Neural cell (in vitro differentiated cells): ENCODE measurements around the gene KCNIP3. TPM values are rescaled to one million over a fixed set of nuclear protein-coding genes. Genes with fewer than 3 reads are reported as not detected.

Experiments used
- H2AFZ ChIP-seq: fragments of 200-600, 300-800 bp; sonication (generic), shearing (Covaris generic); 2 replicates; pipeline ENCODE4 v1.6.0; 2014; ENCODE audit warnings: low read depth, mild to moderate bottlenecking, antibody characterized with exemption, low read length, moderate library complexity
- H3F3A ChIP-seq: fragments of 200-600 bp; shearing (Covaris generic); 2 replicates; pipeline ENCODE4 v1.6.1; 2016; ENCODE audit warnings: mild to moderate bottlenecking, moderate library complexity, mixed read lengths, antibody characterized with exemption, low read length; ENCODE audit not compliant: insufficient read depth, poor library complexity, severe bottlenecking
- H3K27ac ChIP-seq: fragments of 200-600, 300-800 bp; sonication (generic), shearing (Covaris generic); 2 replicates; pipeline ENCODE4 v1.5.1; 2014; ENCODE audit warnings: mild to moderate bottlenecking, low read length, moderate library complexity
- H3K27me3 ChIP-seq: fragments of 300-800, 200-600 bp; sonication (generic), shearing (Covaris generic); 2 replicates; pipeline ENCODE4 v1.6.0; 2014; ENCODE audit warnings: mild to moderate bottlenecking, low read depth, low read length, moderate library complexity; ENCODE audit not compliant: insufficient read depth
- H3K36me3 ChIP-seq: fragments of 300-800, 200-600 bp; sonication (generic), shearing (Covaris generic); 2 replicates; pipeline ENCODE4 v1.5.1; 2014; ENCODE audit warnings: mild to moderate bottlenecking, antibody characterized with exemption, low read length, moderate library complexity; ENCODE audit not compliant: insufficient read depth
- H3K4me2 ChIP-seq: fragments of 300-800, 200-600 bp; sonication (generic), shearing (Covaris generic); 2 replicates; pipeline ENCODE4 v1.6.0; 2014; ENCODE audit warnings: mild to moderate bottlenecking, low read length
- H3K4me3 ChIP-seq: fragments of 300-800, 200-600 bp; sonication (generic), shearing (Covaris generic); 2 replicates; pipeline ENCODE4 v1.5.1; 2014; ENCODE audit warnings: mild to moderate bottlenecking, low read length, moderate library complexity
- H3K79me2 ChIP-seq: fragments of 200-600 bp; shearing (Covaris generic); replicated peaks from 2 replicates; pipeline ENCODE4 v1.6.0; 2014; ENCODE audit warnings: mild to moderate bottlenecking, low read length, moderate library complexity; ENCODE audit not compliant: insufficient read depth
- H3K9ac ChIP-seq: fragments of 300-800, 200-600 bp; sonication (generic), shearing (Covaris generic); 2 replicates; pipeline ENCODE4 v1.6.1; 2016; ENCODE audit warnings: mild to moderate bottlenecking, low read length, mixed read lengths
- H3K9me2 ChIP-seq: fragments of 200-600 bp; shearing (Covaris generic); 2 replicates; pipeline ENCODE4 v1.6.1; 2016; ENCODE audit warnings: mild to moderate bottlenecking, low read length, mixed read lengths; ENCODE audit not compliant: insufficient read depth
- H3K9me3 ChIP-seq: fragments of 200-600, 300-800 bp; sonication (generic), shearing (Covaris generic); 2 replicates; pipeline ENCODE4 v1.6.1; 2016; ENCODE audit warnings: mild to moderate bottlenecking, mixed run types, low read length, moderate library complexity, mixed read lengths
- H4K20me1 ChIP-seq: fragments of 200-600 bp; shearing (Covaris generic); 2 replicates; pipeline ENCODE4 v1.6.1; 2016; ENCODE audit warnings: mild to moderate bottlenecking, mixed run types; ENCODE audit not compliant: insufficient read depth
- CTCF ChIP-seq: fragments of 450-650 bp; IDR thresholded peaks from 2 replicates; pipeline ENCODE4 v1.5.1; 2014; ENCODE audit warnings: antibody characterized with exemption, mild to moderate bottlenecking, moderate library complexity; ENCODE audit not compliant: poor library complexity, severe bottlenecking
- EP300 ChIP-seq: fragments of 450-650 bp; conservative IDR thresholded peaks from 2 replicates; pipeline ENCODE4 v1.6.1; 2014; ENCODE audit warnings: antibody characterized with exemption, mild to moderate bottlenecking, moderate library complexity; ENCODE audit not compliant: poor library complexity, severe bottlenecking
- EZH2 ChIP-seq: fragments of 200-600, 300-800 bp; shearing (Covaris generic), sonication (generic); IDR thresholded peaks from 2 replicates; pipeline ENCODE4 v1.6.1; 2014; ENCODE audit warnings: antibody characterized with exemption, low read length, borderline replicate concordance, mild to moderate bottlenecking; ENCODE audit not compliant: insufficient read depth, poor library complexity, severe bottlenecking
- MXI1 ChIP-seq: fragments of 450-650 bp; conservative IDR thresholded peaks from 2 replicates; pipeline ENCODE4 v1.6.1; 2014; ENCODE audit warnings: antibody characterized with exemption, mild to moderate bottlenecking; ENCODE audit not compliant: poor library complexity, severe bottlenecking
- POLR2AphosphoS5 ChIP-seq: IDR thresholded peaks from 2 replicates; pipeline ENCODE4 v1.6.1; 2012
- RAD21 ChIP-seq: fragments of 450-650 bp; conservative IDR thresholded peaks from 2 replicates; pipeline ENCODE4 v1.6.1; 2014; ENCODE audit warnings: antibody characterized with exemption, mild to moderate bottlenecking, moderate library complexity
- REST ChIP-seq: IDR thresholded peaks from 2 replicates; pipeline ENCODE4 v1.6.1; 2012; ENCODE audit warnings: borderline replicate concordance
- SMC3 ChIP-seq: fragments of 450-650 bp; conservative IDR thresholded peaks from 2 replicates; pipeline ENCODE4 v1.6.1; 2014; ENCODE audit warnings: antibody characterized with exemption, mild to moderate bottlenecking, moderate library complexity; ENCODE audit not compliant: poor library complexity
- TAF1 ChIP-seq: IDR thresholded peaks from 2 replicates; pipeline ENCODE4 v1.6.1; 2012; ENCODE audit warnings: low read depth
- polyA plus RNA-seq: library from polyadenylated mRNA; depleted of rRNA; stranded (reverse); fragments of >200 nt; gene quantifications from 2 replicates; pipeline ENCODE4 v1.2.3, GENCODE V29; 2014

KCNIP3 gene
- polyA plus RNA-seq, 1 donor from 2014 or later, result not detected

- Histone ChIP-seq H3K9me2 (no peaks in the 10 kb centered on the region), H3K79me2 (no peaks in the 10 kb centered on the region), H3K9me3 (peaks cover 19% of the 10 kb centered on the region), H3K4me2 (no peak overlapping the region), H3K27ac (no peak overlapping the region), H3K27me3 (no peaks in the 10 kb centered on the region), H3K36me3 (no peaks in the 10 kb centered on the region), H3K9ac (no peak overlapping the region), H2AFZ (no peak overlapping the region), H3F3A (no peaks in the 10 kb centered on the region), H4K20me1 (no peaks in the 10 kb centered on the region), H3K4me3 (no peak overlapping the region)
- TF ChIP-seq TAF1, result no peak
- TF ChIP-seq CTCF, result no peak
- no peak for TF ChIP-seq EP300
- TF ChIP-seq EZH2, result no peak
- TF ChIP-seq RAD21, result no peak
- no peak for TF ChIP-seq POLR2AphosphoS5
- no peak for TF ChIP-seq MXI1
- TF ChIP-seq SMC3, result no peak
Measured at GRCh38 chr2:95287336-95287735, 9.8 kb upstream of the KCNIP3 start.

GRCh38 chr2:95287806-95288205 lies 9.3 kb upstream of the KCNIP3 start:
- H3K27me3 ChIP-seq, result no peaks in the 10 kb centered on the region
- H3K4me3 ChIP-seq, result no peak overlapping the region
- no peaks in the 10 kb centered on the region for H3K36me3 ChIP-seq
- no peaks in the 10 kb centered on the region for H3K9me2 ChIP-seq
- no peak overlapping the region for H3K9ac ChIP-seq
- H3K27ac ChIP-seq, result no peak overlapping the region
- no peak overlapping the region for H3K4me2 ChIP-seq
- TF ChIP-seq EP300, result no peak
- no peak for TF ChIP-seq TAF1
- no peak for TF ChIP-seq POLR2AphosphoS5
- H4K20me1 ChIP-seq, result no peaks in the 10 kb centered on the region
- no peak overlapping the region for H2AFZ ChIP-seq
- H3F3A ChIP-seq, result no peaks in the 10 kb centered on the region
- peaks cover 19% of the 10 kb centered on the region for H3K9me3 ChIP-seq
- no peaks in the 10 kb centered on the region for H3K79me2 ChIP-seq

- peaks cover 19% of the 10 kb centered on the region for H3K9me3 ChIP-seq
- H4K20me1 ChIP-seq, result no peaks in the 10 kb centered on the region
- H3F3A ChIP-seq, result no peaks in the 10 kb centered on the region
- H2AFZ ChIP-seq, result no peak overlapping the region
- no peak for TF ChIP-seq CTCF
- TF ChIP-seq REST, result no peak
- no peak for TF ChIP-seq POLR2AphosphoS5
- no peak for TF ChIP-seq EP300
- no peak for TF ChIP-seq TAF1
- TF ChIP-seq MXI1, result no peak
- TF ChIP-seq SMC3, result no peak
- no peak for TF ChIP-seq RAD21
- no peaks in the 10 kb centered on the region for H3K9me2 ChIP-seq
- H3K4me3 ChIP-seq, result no peak overlapping the region
- no peak overlapping the region for H3K27ac ChIP-seq
- H3K9ac ChIP-seq, result no peak overlapping the region
- H3K79me2 ChIP-seq, result no peaks in the 10 kb centered on the region
- H3K4me2 ChIP-seq, result no peak overlapping the region
- no peaks in the 10 kb centered on the region for H3K36me3 ChIP-seq
- H3K27me3 ChIP-seq, result no peaks in the 10 kb centered on the region
Measured at GRCh38 chr2:95289253-95289652, 7.9 kb upstream of the KCNIP3 start.
